NCI-H2029 (cell line): ENCODE measurements around the gene AMY2A.
"Not testable (repeated sequence)": the region's sequence is repeated elsewhere in the genome, so short reads cannot be mapped to it uniquely, and the experiment has no call there.

Source experiments
- DNase-seq: peaks from one replicate; lab custom pipeline; 2025; lab: John Stamatoyannopoulos, UW

Gene AMY2A

DNA sequence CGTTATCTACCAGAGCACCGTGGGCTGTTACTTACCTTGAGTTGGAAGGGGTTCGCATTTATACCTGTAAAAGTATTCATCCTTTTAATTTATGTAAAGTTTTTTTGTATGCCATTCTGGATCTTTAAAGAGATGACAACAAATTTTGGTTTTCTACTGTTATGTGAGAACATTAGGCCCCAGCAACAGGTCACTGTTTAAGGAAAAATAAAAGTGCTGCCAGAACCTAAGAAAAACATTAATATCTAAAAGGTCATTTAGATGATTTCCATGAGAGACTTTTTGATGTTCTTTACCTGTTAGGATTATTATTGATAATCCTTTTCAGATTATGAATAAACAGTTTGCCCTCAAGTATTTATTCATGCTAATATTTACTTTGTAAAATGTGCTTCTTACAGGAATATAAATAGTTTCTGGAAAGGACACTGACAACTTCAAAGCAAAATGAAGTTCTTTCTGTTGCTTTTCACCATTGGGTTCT lies at the start of gene AMY2A:
AMY2A (plus strand) TSS at position 434 of the 484 bp plus-strand sequence; CDS start at position 448, 14 bp downstream.
- not testable (repeated sequence) for DNase-seq

DNA sequence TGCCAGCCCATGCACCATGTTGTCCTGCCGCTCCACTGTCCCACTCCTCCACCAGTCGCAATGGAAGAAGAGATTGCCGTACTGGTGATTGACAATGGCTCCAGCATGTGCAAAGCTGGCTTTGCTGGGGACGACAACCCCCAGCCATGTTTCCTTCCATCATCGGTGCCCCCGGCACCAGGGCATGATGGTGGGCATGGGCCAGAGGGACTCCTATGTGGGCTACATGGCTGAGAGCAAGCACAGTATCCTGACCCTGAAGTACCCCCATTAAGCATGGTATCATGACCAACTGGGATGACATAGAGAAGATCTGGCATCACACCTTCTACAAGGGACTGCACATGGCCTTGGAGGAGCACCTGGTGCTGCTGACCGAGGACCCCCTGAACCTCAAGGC lies 47.7 kb upstream of the AMY2A start:
- no peak for DNase-seq

- not testable (repeated sequence) for DNase-seq
Observed at GRCh38 chr1:103571289-103571688, 45.9 kb upstream of the AMY2A start, which contains the start of gene AMY2B. Gene AMY2B (plus strand): TSS chr1:103571589. CDS start chr1:103571603, 14 bp downstream.

DNA sequence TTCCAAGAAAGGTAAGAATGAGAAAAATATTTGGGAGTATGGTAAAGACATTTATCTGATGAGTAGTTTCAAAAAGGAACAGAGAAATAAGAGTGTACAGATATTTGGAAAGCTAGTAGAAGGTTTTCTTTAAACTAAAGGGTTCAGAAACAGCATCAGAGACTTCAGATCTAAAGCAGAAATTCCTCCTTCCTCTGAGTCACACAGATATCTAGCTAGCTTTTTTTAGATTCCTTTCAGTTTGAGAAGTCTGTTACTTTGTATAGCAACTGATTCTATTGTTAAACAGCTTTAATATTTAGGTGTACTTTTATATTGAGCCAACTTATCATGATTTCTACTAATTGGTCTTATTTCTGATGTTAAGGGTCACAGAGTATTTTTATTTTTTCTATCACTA lies 41.2 kb upstream of the AMY2A start:
- no peak for DNase-seq

- not testable (repeated sequence) for DNase-seq
Observed at GRCh38 chr1:103576784-103577183, 40.4 kb upstream of the AMY2A start.

DNA sequence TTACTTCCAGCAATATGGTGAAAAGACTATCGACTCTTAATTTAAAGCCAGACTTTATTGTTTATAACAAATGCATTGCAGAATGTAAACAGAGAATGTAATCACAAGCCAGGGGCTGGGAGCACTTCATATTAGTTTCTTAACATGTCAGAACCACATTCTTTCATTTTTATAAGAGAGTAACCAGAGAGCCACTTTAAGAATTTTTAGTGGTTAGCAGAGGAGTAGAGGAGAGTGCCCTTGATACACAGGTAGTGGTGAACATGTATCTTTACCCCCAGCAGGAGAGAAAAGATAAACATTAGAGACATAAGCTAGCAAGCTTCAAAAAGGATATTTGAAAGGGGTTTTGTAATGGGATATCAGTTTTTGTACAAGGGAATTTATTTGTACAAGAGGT lies 34.8 kb upstream of the AMY2A start:
- no peak for DNase-seq

DNA sequence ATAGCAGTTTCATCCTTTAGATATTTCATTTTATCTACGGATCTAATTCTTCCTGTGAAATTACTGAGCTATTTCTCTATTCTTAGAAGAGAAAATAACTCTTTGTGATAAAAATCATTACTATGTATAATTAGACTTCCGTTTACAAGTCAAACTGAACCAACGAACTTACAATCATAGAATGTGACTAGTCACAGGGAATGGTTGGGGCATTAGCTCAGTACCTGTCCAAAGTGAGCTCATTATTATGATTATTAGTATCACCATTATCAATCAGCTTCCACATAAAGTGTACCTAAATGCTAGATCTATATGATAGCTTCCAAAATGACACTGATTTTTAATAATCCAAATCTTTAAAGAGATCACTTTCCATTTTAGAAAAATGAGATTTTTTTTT lies 33.3 kb upstream of the AMY2A start:
- no peak for DNase-seq

GRCh38 chr1:103584537-103584936 lies 32.7 kb upstream of the AMY2A start:
- no peak for DNase-seq

DNA sequence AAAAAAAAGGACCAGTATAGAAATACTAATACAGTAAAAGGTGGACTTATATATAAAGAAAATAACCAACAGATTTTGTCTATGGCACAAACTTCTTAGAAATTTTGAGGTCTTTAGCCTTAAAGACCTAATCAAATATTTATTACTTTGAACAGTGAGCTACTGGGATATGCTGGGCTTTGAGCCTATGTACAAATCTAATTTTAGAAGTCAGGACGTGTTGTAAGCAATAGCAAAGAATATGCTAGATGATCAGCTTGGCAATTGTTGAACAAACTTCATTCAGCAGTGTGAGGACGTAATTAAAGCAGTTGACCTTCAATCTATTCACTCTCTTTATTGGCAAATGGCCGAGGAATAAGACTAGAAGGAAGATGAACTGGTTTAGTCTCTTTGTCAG lies 14.5 kb upstream of the AMY2A start:
- not testable (repeated sequence) for DNase-seq

DNA sequence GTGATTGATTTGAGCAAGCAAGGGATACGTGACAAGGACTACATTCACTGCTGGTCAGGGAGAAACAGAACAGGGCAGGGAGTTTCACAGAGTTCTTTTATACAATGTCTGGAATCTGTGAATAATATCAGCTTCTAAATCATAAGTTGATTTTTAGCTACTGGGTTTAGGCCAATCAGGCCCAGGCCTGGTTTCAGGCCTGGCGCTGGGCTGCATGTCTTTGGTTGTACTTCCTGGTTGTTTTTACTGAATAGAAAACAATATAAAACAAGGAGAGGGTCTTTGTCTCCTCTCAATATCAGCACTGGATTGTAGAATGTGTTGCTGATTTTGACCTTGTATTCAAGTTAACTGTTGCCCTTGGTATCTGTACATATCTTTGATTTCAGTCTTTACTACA lies 865 bp upstream of the AMY2A start:
- DNase-seq = no peak

- DNase-seq = not testable (repeated sequence)
Observed at GRCh38 chr1:103627436-103627835, 10.2 kb downstream of the AMY2A start.

- DNase-seq = not testable (repeated sequence)
Observed at GRCh38 chr1:103641194-103641593, 24.0 kb downstream of the AMY2A start.

GRCh38 chr1:103643908-103644307 lies 26.7 kb downstream of the AMY2A start:
- DNase-seq = not testable (repeated sequence)

DNA sequence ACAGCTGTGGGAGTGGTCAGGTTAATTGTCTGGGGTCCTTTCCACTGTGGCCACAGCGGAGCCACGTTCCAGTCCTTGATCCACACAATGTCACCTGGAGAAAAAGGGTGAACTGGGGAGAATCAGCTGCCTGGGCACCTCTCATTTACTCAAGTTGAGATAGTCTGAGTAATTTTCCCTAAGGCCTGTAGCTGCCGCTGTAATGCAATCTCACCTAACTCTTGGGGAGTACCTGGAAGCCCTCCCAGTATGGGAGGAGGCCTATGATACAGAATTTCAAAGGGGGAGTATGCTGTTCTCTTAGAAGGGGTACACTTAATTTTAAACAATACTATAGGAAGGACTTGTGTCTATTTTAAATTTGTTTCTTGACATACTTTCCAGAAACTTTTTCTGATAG lies 33.1 kb downstream of the AMY2A start:
- DNase-seq = not testable (repeated sequence)

GRCh38 chr1:103650889-103651288 lies 33.7 kb downstream of the AMY2A start:
- DNase-seq = not testable (repeated sequence)

DNA sequence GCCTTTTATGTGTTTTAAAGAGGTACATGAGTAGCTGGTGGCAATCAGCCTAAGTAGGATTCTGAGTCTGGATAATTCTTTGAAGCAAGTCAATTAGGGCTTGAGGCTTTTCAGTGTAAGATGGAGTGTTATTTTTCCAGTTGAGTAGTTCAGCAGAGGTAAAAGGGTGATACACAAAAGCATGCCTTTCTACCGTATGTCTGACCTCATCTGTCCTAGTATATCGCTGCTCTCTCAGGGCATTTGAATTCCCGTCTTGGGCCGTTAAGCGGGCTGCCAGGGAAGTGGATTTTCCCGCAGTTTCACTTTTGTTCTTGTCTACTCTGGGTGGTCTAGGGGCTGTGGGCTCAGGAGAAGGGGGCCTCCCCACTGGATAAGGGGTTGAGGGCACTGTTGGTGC lies 36.9 kb downstream of the AMY2A start:
- not testable (repeated sequence) for DNase-seq

DNA sequence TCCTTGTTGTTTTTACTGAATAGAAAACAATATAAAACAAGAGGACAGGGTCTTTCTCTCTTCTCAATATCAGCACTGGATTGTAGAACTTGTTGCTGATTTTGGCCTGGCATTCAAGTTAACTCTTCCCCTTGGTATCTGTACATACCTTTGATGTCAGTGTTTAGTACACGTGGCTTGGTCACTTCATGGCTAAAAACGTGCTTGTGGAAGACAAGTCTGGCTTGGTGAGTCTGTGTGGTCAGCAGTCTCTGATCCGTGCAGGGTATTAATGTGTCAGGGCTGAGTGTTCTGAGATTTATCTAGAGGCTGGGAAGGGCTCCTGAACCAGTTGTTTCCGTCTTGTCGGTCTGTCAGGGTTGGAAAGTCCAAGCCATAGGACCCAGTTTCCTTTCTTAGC lies 38.2 kb downstream of the AMY2A start, which contains the start of gene AMY1A:
AMY1A (plus strand) TSS at position 301 of the 400 bp plus-strand sequence. CDS start 571 bp downstream, outside the sequence.
- not testable (repeated sequence) for DNase-seq
